B cell (primary cell): ENCODE measurements around the gene ATL1. TPM values are rescaled to one million over a fixed set of nuclear protein-coding genes. Genes with fewer than 3 reads are reported as not detected.

Experiments used
- ATAC-seq: fragments of 200-7000 bp; cut with Tn5 transposase; one replicate; pipeline ENCODE4 v1.10.0; 2021; ENCODE audit warnings: low read depth, mild to moderate bottlenecking, moderate number of reproducible peaks, moderate library complexity
- CTCF ChIA-PET: fragments of 350-600 bp; sonication (Branson Sonifier 250); formaldehyde crosslinking; loops from one replicate; lab custom pipeline; 2021; ENCODE audit warnings: antibody characterized with exemption, inconsistent platforms; lab: Charles Lee
- POLR2A ChIA-PET: fragments of 350-600 bp; sonication (Branson Sonifier 250); formaldehyde crosslinking; loops from one replicate; lab custom pipeline; 2021; ENCODE audit warnings: antibody characterized with exemption; lab: Charles Lee
- DNase-seq: peaks from one replicate; pipeline ENCODE4 v3.0.0; 2013
- H2AFZ ChIP-seq: 2 replicates; pipeline ENCODE4 v1.6.1; 2012; ENCODE audit warnings: mild to moderate bottlenecking, low read depth, low read length; ENCODE audit not compliant: insufficient read depth, poor library complexity, severe bottlenecking
- H3K27ac ChIP-seq, 2 donors: 1 replicate in 1 of 2; 2 replicates in 1 of 2; pipeline ENCODE4 v1.5.1; 2012 to 2013; ENCODE audit warnings: low read length in 2 of 2, mild to moderate bottlenecking in 2 of 2, moderate library complexity in 1 of 2
- H3K27me3 ChIP-seq, 4 experiments: fragments of 200-600 bp in 1 of 4; sonication (generic) in 1 of 4; replicated peaks in 1 of 4; 1 replicate in 2 of 4; 2 replicates in 2 of 4; pipeline versions ENCODE4 v1.6.1 to v1.7.0; 2013 to 2016; ENCODE audit warnings: low read length in 3 of 4, mild to moderate bottlenecking in 2 of 4, mixed read lengths in 1 of 4, moderate library complexity in 1 of 4; ENCODE audit not compliant: insufficient read depth in 4 of 4, control insufficient read depth in 3 of 4; ENCODE audit errors: control extremely low read depth in 1 of 4
- H3K36me3 ChIP-seq, 2 experiments: replicated peaks in 1 of 2; 1 replicate in 1 of 2; 2 replicates in 1 of 2; pipeline versions ENCODE4 v1.6.1 to v1.7.1; 2013; ENCODE audit warnings: low read length in 1 of 2; ENCODE audit not compliant: insufficient read depth in 2 of 2, control insufficient read depth in 1 of 2; ENCODE audit errors: control extremely low read depth in 1 of 2, extremely low read depth in 1 of 2
- H3K4me1 ChIP-seq, 2 donors: fragments of 200-600 bp in 1 of 2; sonication (generic) in 1 of 2; 1 replicate in 1 of 2; 2 replicates in 1 of 2; pipeline versions ENCODE4 v1.5.1 to v1.6.1; 2013 to 2017; ENCODE audit warnings: low read length in 2 of 2; ENCODE audit not compliant: control insufficient read depth in 2 of 2, insufficient read depth in 2 of 2
- H3K4me2 ChIP-seq: replicated peaks from 2 replicates; pipeline ENCODE3; 2012; ENCODE audit warnings: mild to moderate bottlenecking, low read depth, low read length; ENCODE audit not compliant: poor library complexity, severe bottlenecking
- H3K4me3 ChIP-seq, 5 experiments: fragments of 200-600 bp in 1 of 5; sonication (generic) in 1 of 5; 1 replicate in 3 of 5; 2 replicates in 2 of 5; pipeline versions ENCODE4 v1.5.1 to v1.7.0; 2011 to 2016; ENCODE audit warnings: low read length in 4 of 5, mild to moderate bottlenecking in 4 of 5, low read depth in 2 of 5, control low read depth in 1 of 5, moderate library complexity in 1 of 5; ENCODE audit not compliant: insufficient read depth in 1 of 5; ENCODE audit errors: control extremely low read depth in 1 of 5, extremely low read depth in 1 of 5
- H3K79me2 ChIP-seq: fragments of 200-600 bp; sonication (generic); one replicate; pipeline ENCODE4 v1.6.0; 2016; ENCODE audit warnings: low read length; ENCODE audit not compliant: control insufficient read depth, insufficient read depth
- H3K9ac ChIP-seq: fragments of 200-600 bp; sonication (generic); 2 replicates; pipeline ENCODE4 v1.6.1; 2017; ENCODE audit warnings: mild to moderate bottlenecking, low read length, moderate library complexity
- H3K9me3 ChIP-seq, 3 donors: one replicate each; pipeline versions ENCODE4 v1.6.1 to v1.7.1; 2013; ENCODE audit warnings: low read length in 2 of 3; ENCODE audit not compliant: control insufficient read depth in 2 of 3, insufficient read depth in 1 of 3; ENCODE audit errors: control extremely low read depth in 1 of 3
- H4K20me1 ChIP-seq: 2 replicates; pipeline ENCODE4 v1.6.0; 2012; ENCODE audit warnings: mild to moderate bottlenecking, low read length; ENCODE audit not compliant: insufficient read depth, control insufficient read depth, poor library complexity, severe bottlenecking
- H3K27ac Mint-ChIP-seq: one replicate; pipeline ENCODE4 v1.8.0; 2021; ENCODE audit warnings: mixed read lengths
- H3K27me3 Mint-ChIP-seq: one replicate; pipeline ENCODE4 v1.8.0; 2021; ENCODE audit warnings: mixed read lengths
- H3K4me1 Mint-ChIP-seq: one replicate; pipeline ENCODE4 v1.8.0; 2021; ENCODE audit warnings: mixed read lengths
- H3K4me3 Mint-ChIP-seq: one replicate; pipeline ENCODE4 v1.8.0; 2021; ENCODE audit warnings: mixed read lengths
- H3K9me3 Mint-ChIP-seq: one replicate; pipeline ENCODE4 v1.8.0; 2022; ENCODE audit warnings: mixed read lengths; ENCODE audit not compliant: insufficient read depth
- CTCF ChIP-seq: fragments of 200-600 bp; IDR thresholded peaks from one replicate; pipeline ENCODE4 v1.8.0; 2022; ENCODE audit warnings: antibody characterized with exemption, mild to moderate bottlenecking
- EZH2 ChIP-seq: IDR thresholded peaks from 2 replicates; pipeline ENCODE4 v1.6.1; 2012; ENCODE audit warnings: borderline replicate concordance, low read depth, mild to moderate bottlenecking, moderate library complexity, low read length; ENCODE audit not compliant: insufficient read depth, poor library complexity, severe bottlenecking
- WGBS: methylation state at CpG from one replicate; pipeline ENCODE4 v1.1.5; 2013; ENCODE audit warnings: missing lambda C conversion rate; ENCODE audit not compliant: insufficient coverage; 5-methylcytosine and 5-hydroxymethylcytosine counted together
- intact Hi-C: fragments of 100-400 bp; cut with micrococcal nuclease; formaldehyde crosslinking; loops from one replicate; pipeline ENCODE4 v1.10.0; 2022
- polyA plus RNA-seq: library from polyadenylated mRNA; depleted of rRNA; stranded (reverse); fragments of >200 nt; gene quantifications from 2 replicates; pipeline ENCODE4 v1.2.3, GENCODE V29; 2012
- total RNA-seq, 2 donors: library from RNA; stranded (reverse); fragments of 120-200 nt in 1 of 2; gene quantifications; 1 replicate in 1 of 2; 2 replicates in 1 of 2; pipeline versions ENCODE4 v1.2.3 to v1.2.4, GENCODE V29; 2013 to 2022

The ATL1 gene
- total and polyA plus RNA-seq, 2 donors (not counting 1 experiment from before 2014, with no cell fraction given): 2.9 TPM

GRCh38 chr14:50539051-50539450, 20.9 kb upstream of the ATL1 start:
- no peak overlapping the region for H3K27ac ChIP-seq
- Mint-ChIP-seq H3K27me3 (no peaks in the 10 kb centered on the region), H3K27ac (no peak overlapping the region), H3K4me3 (no peak overlapping the region), H3K9me3 (peaks cover 4% of the 10 kb centered on the region), H3K4me1 (peaks cover 9% of the 10 kb centered on the region)
- no peak overlapping the region for H3K4me3 ChIP-seq
- H3K9ac ChIP-seq: no peak overlapping the region
- ATAC-seq (no peak), DNase-seq (no peak)
- H3K9me3 ChIP-seq: peaks cover 0 to 6% (median 0%) of the 10 kb centered on the region in 3 donors
- H3K79me2 ChIP-seq: no peaks in the 10 kb centered on the region
- no peak overlapping the region for H2AFZ ChIP-seq
- ChIA-PET CTCF (interaction anchor here (0.9 to 7.8 kb wide), 5 partner anchors 9 to 238 kb away, joined by 3 to 53 read pairs (median 5); no protein-coding TSS in a partner anchor), POLR2A (no interaction called here)
- H3K36me3 ChIP-seq: no peaks in the 10 kb centered on the region
- TF ChIP-seq CTCF (no peak), EZH2 (no peak)
- H4K20me1 ChIP-seq: no peaks in the 10 kb centered on the region
- H3K4me2 ChIP-seq: no peak overlapping the region
- peaks cover 0 to under 1% of the 10 kb centered on the region in 2 donors for H3K4me1 ChIP-seq
- no peaks in the 10 kb centered on the region for H3K27me3 ChIP-seq
- intact Hi-C loops: loop anchor here (10.0 kb wide), 1 partner anchor 954 kb away; the partner anchor contains the start of gene RPS29

- peaks cover 0 to 6% (median 0%) of the 10 kb centered on the region in 3 donors for H3K9me3 ChIP-seq
- ChIA-PET CTCF (interaction anchor here (0.6 to 7.8 kb wide), 12 partner anchors 16 to 1594 kb away, joined by 3 to 53 read pairs (median 4); no protein-coding TSS in a partner anchor), POLR2A (no interaction called here)
- no peaks in the 10 kb centered on the region for H3K27me3 ChIP-seq
- no peak overlapping the region for H3K9ac ChIP-seq
- no peaks in the 10 kb centered on the region for H3K4me1 ChIP-seq
- H2AFZ ChIP-seq: no peak overlapping the region
- WGBS: no CpG with 5 or more reads among the region's 1 CpG
- H4K20me1 ChIP-seq: no peaks in the 10 kb centered on the region
- no peak overlapping the region for H3K4me2 ChIP-seq
- no peak overlapping the region for H3K27ac ChIP-seq
- H3K79me2 ChIP-seq: no peaks in the 10 kb centered on the region
- intact Hi-C loops: no loop called here
- H3K4me3 Mint-ChIP-seq: no peak overlapping the region
- no peak for TF ChIP-seq CTCF
- no peak for TF ChIP-seq EZH2
- H3K27ac Mint-ChIP-seq: no peak overlapping the region
- H3K4me1 Mint-ChIP-seq: peaks cover 8% of the 10 kb centered on the region
- DNase-seq: no peak
- H3K9me3 Mint-ChIP-seq: peaks cover 4% of the 10 kb centered on the region
- H3K27me3 Mint-ChIP-seq: no peaks in the 10 kb centered on the region
- H3K4me3 ChIP-seq: no peak overlapping the region
- no peak for ATAC-seq
- no peaks in the 10 kb centered on the region for H3K36me3 ChIP-seq
These were observed 18.8 kb upstream of the ATL1 start for GRCh38 chr14:50541159-50541567.
